ENCODE results near the gene ETV5. TPM values are rescaled to one million over a fixed set of nuclear protein-coding genes. Genes with fewer than 3 reads are reported as not detected.

Gene ETV5
- total RNA-seq, 3 donors from 2014 or later (not counting 1 experiment from before 2014, with no cell fraction given) = 3.0 to 5.3 (median 4.6) TPM

DNA sequence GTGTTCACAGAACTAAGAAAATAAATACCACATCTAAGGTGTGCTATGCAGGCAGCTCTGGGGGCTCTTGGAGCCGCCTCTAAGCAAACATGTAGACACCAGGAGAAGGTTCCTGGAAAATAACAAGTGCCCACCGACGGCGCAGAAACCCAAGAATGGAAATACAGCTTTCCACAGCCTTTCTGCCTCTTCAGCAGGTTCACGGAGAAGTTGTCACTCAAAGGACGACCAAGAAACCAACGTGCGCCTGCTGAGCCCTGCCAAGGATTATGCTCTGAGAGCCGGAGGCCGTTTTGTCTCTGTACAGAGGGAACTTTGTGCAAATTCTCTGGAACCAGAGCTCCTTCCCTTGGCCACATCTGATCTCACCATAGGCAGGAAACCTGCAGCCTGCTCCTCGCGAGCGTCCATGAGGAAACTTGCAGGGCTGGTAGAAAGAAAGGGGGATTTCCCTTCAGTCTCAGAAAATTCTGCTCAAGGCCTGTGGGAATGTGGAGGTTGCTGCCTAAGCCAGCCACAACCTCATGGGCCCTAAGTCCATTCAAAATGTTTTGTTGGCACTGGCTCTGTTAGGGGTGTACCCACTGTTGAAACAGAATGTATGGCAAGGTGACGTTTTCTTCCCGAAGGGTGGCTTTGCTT lies 40.6 kb upstream of the ETV5 start:
- H3K36me3 Mint-ChIP-seq = no peaks in the 10 kb centered on the region
- no peak overlapping the region for H3K4me3 Mint-ChIP-seq
- no peak overlapping the region for H3K27ac Mint-ChIP-seq
- no peaks in the 10 kb centered on the region for H3K36me3 ChIP-seq (ENCODE audit: control insufficient read depth, insufficient read depth, low read length)
- H3K9me3 Mint-ChIP-seq = no peaks in the 10 kb centered on the region
- TF ChIP-seq, protein P1, sequence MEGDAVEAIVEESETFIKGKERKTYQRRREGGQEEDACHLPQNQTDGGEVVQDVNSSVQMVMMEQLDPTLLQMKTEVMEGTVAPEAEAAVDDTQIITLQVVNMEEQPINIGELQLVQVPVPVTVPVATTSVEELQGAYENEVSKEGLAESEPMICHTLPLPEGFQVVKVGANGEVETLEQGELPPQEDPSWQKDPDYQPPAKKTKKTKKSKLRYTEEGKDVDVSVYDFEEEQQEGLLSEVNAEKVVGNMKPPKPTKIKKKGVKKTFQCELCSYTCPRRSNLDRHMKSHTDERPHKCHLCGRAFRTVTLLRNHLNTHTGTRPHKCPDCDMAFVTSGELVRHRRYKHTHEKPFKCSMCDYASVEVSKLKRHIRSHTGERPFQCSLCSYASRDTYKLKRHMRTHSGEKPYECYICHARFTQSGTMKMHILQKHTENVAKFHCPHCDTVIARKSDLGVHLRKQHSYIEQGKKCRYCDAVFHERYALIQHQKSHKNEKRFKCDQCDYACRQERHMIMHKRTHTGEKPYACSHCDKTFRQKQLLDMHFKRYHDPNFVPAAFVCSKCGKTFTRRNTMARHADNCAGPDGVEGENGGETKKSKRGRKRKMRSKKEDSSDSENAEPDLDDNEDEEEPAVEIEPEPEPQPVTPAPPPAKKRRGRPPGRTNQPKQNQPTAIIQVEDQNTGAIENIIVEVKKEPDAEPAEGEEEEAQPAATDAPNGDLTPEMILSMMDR (IDR thresholded peaks at IDR 0.05) = no peak
- peaks cover 34 to 41% of the 10 kb centered on the region in 2 donors for H3K27me3 Mint-ChIP-seq (ENCODE audit: low read depth in 2 of 2)
- ATAC-seq (no peak), DNase-seq (no peak)
- peaks cover 9 to 10% of the 10 kb centered on the region in 2 donors for H3K4me1 Mint-ChIP-seq
- peaks cover 4% of the 10 kb centered on the region for H3K4me1 ChIP-seq (ENCODE audit: control insufficient read depth, insufficient read depth, low read length)
- 89% methylated on average over 15 of the region's 15 CpGs for WGBS (ENCODE audit: insufficient coverage)
- H3K27ac ChIP-seq (ENCODE audit: low read length) = no peak overlapping the region
- H3K27me3 ChIP-seq (ENCODE audit: control insufficient read depth, insufficient read depth, low read length) = no peaks in the 10 kb centered on the region
- H3K4me3 ChIP-seq (ENCODE audit: low read length) = no peak overlapping the region
- intact Hi-C loops (cut with micrococcal nuclease) = no loop called here
- no peaks in the 10 kb centered on the region for H3K9me3 ChIP-seq (ENCODE audit: control insufficient read depth, insufficient read depth, low read length)

DNA sequence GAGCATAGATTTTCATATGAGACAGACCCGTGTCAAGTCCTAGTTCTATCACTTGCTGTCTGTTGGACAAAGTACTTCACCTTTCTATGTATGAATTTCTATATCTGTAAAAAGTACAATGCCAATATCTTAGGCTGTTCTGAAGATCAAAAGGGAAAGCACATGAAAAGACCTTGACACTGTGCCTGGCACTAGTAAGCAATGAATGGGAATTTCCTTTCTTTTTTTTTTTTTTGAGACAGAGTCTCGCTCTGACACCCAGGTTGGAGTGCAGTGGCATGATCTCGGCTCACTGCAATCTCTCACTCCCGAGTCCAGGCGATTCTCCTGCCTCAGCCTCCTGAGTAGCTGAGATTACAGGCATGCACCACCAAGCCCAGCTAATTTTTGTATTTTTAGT lies 35.4 kb upstream of the ETV5 start:
- no peaks in the 10 kb centered on the region for H3K36me3 ChIP-seq (ENCODE audit: control insufficient read depth, insufficient read depth, low read length)
- no peaks in the 10 kb centered on the region for H3K27me3 ChIP-seq (ENCODE audit: control insufficient read depth, insufficient read depth, low read length)
- no peak overlapping the region for H3K4me3 Mint-ChIP-seq
- DNase-seq = no peak
- H3K9me3 ChIP-seq (ENCODE audit: control insufficient read depth, insufficient read depth, low read length) = no peaks in the 10 kb centered on the region
- H3K9me3 Mint-ChIP-seq = no peaks in the 10 kb centered on the region
- intact Hi-C loops (cut with micrococcal nuclease) = no loop called here
- no peak overlapping the region for H3K27ac Mint-ChIP-seq
- 85% methylated on average over 4 of the region's 5 CpGs for WGBS (ENCODE audit: insufficient coverage)
- H3K4me1 Mint-ChIP-seq = no peaks in the 10 kb centered on the region
- no peak for ATAC-seq
- no peaks in the 10 kb centered on the region for H3K36me3 Mint-ChIP-seq
- H3K27ac ChIP-seq (ENCODE audit: low read length) = no peak overlapping the region
- no peaks in the 10 kb centered on the region for H3K4me1 ChIP-seq (ENCODE audit: control insufficient read depth, insufficient read depth, low read length)
- peaks cover 19 to 23% of the 10 kb centered on the region in 2 donors for H3K27me3 Mint-ChIP-seq (ENCODE audit: low read depth in 2 of 2)
- H3K4me3 ChIP-seq (ENCODE audit: low read length) = no peak overlapping the region
- TF ChIP-seq, protein P1 (IDR thresholded peaks at IDR 0.05) = no peak

DNA sequence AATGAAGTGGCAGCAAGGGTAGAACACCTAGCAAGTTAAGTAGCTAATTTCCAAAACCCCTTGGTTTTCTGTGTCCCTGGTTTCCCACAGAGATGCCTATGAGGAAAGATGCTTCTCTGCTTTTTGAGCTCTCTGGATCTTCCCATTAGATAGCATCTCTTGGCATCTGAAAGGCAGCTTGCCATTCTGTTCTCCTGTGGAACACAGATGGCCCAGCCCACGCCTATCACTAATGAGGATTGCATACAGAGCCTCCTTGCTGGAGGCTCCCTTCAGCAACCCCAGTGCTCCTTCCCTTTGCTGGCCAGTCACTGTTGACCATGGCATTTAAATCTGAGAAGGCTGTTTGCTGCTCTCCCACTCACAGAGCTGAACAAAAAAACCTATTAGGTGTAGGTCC lies 34.4 kb upstream of the ETV5 start:
- Mint-ChIP-seq H3K36me3 (no peaks in the 10 kb centered on the region), H3K27me3 (ENCODE audit: low read depth in 2 of 2) (peaks cover 18 to 20% of the 10 kb centered on the region in 2 donors), H3K4me1 (no peaks in the 10 kb centered on the region), H3K9me3 (no peaks in the 10 kb centered on the region), H3K4me3 (no peak overlapping the region), H3K27ac (no peak overlapping the region)
- 75% methylated on average over 1 of the region's 1 CpG for WGBS (ENCODE audit: insufficient coverage)
- Histone ChIP-seq H3K4me1 (ENCODE audit: control insufficient read depth, insufficient read depth, low read length) (no peaks in the 10 kb centered on the region), H3K27me3 (ENCODE audit: control insufficient read depth, insufficient read depth, low read length) (no peaks in the 10 kb centered on the region), H3K9me3 (ENCODE audit: control insufficient read depth, insufficient read depth, low read length) (no peaks in the 10 kb centered on the region), H3K36me3 (ENCODE audit: control insufficient read depth, insufficient read depth, low read length) (no peaks in the 10 kb centered on the region), H3K4me3 (ENCODE audit: low read length) (no peak overlapping the region), H3K27ac (ENCODE audit: low read length) (no peak overlapping the region)
- ATAC-seq (no peak), DNase-seq (no peak)
- TF ChIP-seq, protein P1 (IDR thresholded peaks at IDR 0.05) = no peak
- intact Hi-C loops (cut with micrococcal nuclease) = no loop called here

DNA sequence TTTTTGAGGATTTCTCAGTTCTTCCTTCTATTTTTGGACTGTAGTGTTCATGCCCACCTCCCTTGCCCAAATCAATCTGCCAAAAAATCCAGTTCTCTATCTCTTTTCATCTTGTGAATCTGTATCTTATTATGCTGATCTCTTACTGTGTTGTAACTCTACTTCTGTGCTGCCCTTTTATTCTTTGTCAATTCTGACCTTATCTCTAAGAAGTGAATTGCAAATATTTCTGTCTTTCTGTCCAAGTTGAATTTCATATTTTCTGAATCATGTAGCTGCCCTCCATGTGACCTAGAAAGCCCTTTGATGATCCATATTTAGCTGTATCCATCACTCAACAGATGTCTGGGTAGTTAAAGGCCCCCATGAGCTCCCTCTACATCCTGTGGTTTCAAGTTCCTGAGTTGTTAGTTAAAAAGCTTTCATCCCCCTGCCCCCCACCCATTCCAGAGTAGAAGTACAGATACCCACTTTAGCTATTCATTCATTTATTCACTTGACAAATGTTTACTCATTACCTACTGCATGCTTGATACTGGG lies 33.6 kb upstream of the ETV5 start:
- H3K27ac Mint-ChIP-seq = no peak overlapping the region
- no peaks in the 10 kb centered on the region for H3K4me1 ChIP-seq (ENCODE audit: control insufficient read depth, insufficient read depth, low read length)
- no peaks in the 10 kb centered on the region for H3K36me3 ChIP-seq (ENCODE audit: control insufficient read depth, insufficient read depth, low read length)
- no peaks in the 10 kb centered on the region for H3K27me3 ChIP-seq (ENCODE audit: control insufficient read depth, insufficient read depth, low read length)
- no peaks in the 10 kb centered on the region for H3K9me3 Mint-ChIP-seq
- no peaks in the 10 kb centered on the region for H3K9me3 ChIP-seq (ENCODE audit: control insufficient read depth, insufficient read depth, low read length)
- peaks cover 17 to 23% of the 10 kb centered on the region in 2 donors for H3K27me3 Mint-ChIP-seq (ENCODE audit: low read depth in 2 of 2)
- H3K4me3 Mint-ChIP-seq = no peak overlapping the region
- DNase-seq (no peak), ATAC-seq (no peak)
- H3K4me3 ChIP-seq (ENCODE audit: low read length) = no peak overlapping the region
- no peaks in the 10 kb centered on the region for H3K36me3 Mint-ChIP-seq
- intact Hi-C loops (cut with micrococcal nuclease) = no loop called here
- no peaks in the 10 kb centered on the region for H3K4me1 Mint-ChIP-seq
- TF ChIP-seq, protein P1 (IDR thresholded peaks at IDR 0.05) = no peak
- no peak overlapping the region for H3K27ac ChIP-seq (ENCODE audit: low read length)

Measured in natural killer cell (primary cell).